ENCODE data around the gene GOLT1A. TPM values are rescaled to one million over a fixed set of nuclear protein-coding genes. Genes with fewer than 3 reads are reported as not detected.

The GOLT1A gene, protein sequence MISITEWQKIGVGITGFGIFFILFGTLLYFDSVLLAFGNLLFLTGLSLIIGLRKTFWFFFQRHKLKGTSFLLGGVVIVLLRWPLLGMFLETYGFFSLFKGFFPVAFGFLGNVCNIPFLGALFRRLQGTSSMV
- total RNA-seq, result 2.6 TPM

DNA sequence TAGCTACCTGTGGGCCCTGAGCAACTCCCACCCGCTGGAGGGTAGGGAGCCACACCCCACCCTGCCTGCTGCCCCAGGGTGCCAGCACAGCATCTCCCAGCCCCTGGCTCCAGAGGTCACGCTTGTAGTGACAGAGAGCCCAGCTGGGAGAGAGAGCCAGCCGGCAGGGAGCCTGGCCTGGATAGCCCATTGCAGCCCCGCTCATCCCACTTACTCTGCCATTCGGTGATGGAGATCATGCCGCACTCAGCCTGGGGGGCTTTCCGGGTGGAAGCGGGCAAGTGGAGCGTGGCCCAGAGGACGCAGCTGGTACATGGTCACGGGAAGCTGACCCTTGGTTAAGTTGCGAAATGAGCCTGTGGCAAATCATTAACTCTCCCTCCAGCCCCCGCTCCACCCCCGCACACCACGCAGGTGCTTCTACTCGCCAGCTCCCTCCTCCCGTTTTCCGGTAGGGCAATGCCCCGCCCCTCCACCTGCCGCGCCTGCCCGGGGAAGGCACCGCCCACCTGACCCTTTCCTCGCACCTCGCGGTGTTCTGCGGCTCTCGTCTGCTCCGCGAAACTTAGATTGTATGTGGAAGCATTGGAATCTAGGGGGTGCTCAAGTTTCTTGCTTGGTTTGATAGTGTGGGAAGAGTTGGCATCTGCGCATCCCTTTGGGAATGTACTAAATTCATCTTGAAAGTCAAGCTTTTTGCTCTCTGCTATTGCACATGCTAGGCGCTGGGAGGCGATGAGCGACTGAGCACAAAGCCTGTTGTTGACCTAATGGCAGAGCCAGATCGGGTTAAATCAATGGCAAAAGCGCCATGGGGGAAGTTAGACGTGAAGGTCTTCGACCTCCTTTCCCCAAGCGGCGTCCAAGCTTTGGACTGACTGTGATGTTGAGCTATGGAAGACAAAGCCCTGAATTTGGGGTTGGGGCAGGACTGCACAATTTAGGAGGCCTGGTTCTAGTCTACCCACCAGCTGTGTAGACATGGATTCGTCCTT is at the start of gene GOLT1A:
TSS of gene GOLT1A (minus strand) at position 321 of the 995 bp plus-strand sequence. CDS start at position 239, 82 bp downstream.

DNA sequence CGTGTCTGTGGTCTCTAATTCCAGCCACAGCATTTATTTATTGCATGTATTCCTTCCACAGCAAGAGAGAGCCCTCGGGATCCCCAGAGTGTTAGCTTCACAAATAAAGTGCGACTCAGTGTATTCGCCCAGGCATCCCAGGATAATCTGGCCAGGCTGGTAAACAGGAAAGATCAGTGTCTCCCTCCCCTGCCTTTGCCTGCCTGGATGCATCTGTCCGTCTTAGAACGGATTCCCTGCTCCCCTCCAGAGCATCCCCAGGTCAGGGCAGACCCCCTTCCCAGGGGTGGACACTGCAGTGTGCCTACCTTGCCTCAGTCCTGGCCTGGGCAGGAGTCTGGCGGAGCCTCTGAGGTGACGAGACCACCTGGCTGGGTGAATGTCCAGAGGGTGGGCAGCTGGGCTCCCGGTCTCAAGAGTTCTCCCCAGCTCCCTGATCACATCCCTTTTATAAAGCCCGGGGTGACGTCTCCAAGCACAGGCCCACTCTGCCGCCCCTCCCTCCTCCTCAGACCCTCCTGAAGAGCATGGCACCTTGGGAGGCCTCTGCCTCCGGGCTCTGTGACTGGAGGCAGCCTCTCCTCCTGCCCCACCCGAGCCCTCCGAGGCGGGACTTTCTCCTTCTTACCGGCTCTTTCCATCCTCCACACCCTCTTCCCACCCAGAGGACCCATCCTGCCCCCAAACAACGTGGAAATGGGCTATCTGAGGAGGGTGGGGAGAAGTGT is 17.6 kb downstream of the GOLT1A start, which contains the start of gene KISS1:
TSS of gene KISS1 (minus strand) at position 424 of the 728 bp plus-strand sequence. CDS start 3,615 bp downstream, outside the sequence.

DNA sequence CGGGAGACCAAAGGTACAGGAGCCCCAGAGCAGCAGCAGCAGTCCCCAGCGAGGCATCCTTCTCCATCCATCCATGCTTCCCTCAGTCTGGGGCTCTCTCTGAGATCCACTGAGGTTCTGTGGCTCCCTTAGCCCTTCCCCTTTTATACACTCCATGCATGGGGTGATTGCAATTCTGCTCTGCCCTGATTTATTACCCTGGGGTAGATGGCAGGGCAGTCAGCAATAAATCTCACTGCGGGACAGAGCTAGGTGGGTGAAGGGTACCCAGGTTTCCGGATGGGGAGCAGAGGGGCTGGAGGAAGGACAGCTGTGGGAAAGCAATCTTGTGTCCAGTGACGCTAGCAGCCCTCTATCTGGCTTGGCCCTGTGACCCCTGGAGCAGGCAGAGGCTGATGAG is 47.6 kb downstream of the GOLT1A start, which contains the start of gene REN:
TSS of gene REN (minus strand) at position 119 of the 400 bp plus-strand sequence. CDS start at position 75, 44 bp downstream.

DNA sequence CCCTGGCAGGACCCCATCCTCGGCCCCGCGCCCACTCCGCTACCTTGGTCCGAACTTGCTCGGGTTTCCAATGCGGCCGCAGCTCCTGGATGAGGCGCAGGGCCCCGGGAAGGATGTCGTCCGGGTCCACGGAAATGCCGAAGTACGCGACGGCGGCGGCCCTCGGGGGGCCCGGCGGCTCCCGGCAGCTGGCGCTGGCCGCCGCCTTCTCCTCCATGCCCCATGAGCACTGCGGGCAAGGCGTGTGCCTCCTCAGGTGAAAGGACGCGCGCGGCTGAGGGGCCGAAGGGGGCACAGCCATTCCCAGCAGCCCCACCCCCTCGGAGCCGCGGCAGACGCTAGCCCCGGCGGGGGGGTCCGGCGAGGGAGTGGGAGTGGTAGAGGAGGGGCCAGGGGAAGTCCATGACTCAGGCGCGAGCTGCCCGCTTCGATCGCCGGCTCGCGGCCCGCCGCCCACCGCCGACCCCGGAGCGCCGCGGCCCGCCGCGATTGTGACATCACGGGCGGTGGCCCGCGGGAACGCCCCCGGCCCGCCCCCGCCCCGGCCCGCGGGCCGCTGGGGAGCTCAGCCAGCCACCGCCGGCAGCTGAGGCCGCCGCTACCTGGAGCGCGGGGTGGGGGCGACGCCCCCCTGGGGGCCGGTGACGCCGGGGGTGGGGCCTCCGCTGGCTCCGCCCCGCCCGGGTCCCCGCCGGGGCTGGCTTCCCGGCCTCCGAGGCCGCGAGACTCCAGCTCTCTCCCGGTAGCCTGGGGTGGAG is 62.1 kb downstream of the GOLT1A start, which contains the start of gene ETNK2:
TSS of gene ETNK2 (minus strand) at position 493 of the 758 bp plus-strand sequence. CDS start at position 301, 192 bp downstream.

Other genes starting within 250 kb of the GOLT1A start
- 40.2 TPM for gene SOX13, start 140.9 kb downstream of the GOLT1A start, total RNA-seq
- gene ETNK2, start 61.9 kb downstream of the GOLT1A start, total RNA-seq, result 16.4 TPM
- gene REN, start 47.7 kb downstream of the GOLT1A start, total RNA-seq, result 193 TPM
- gene KISS1, start 17.5 kb downstream of the GOLT1A start, total RNA-seq, result 1.1 TPM
- 43.4 TPM for gene PLEKHA6, start 145.9 kb upstream of the GOLT1A start, total RNA-seq
- gene PPP1R15B, start 197.8 kb upstream of the GOLT1A start, total RNA-seq, result 37.5 TPM